HG02623 (cell line): ENCODE results near the gene NUP35.
"Not testable (repeated sequence)": the region's sequence is repeated elsewhere in the genome, so short reads cannot be mapped to it uniquely, and the experiment has no call there.

ENCODE experiments used
- ATAC-seq: cut with Tn5 transposase; IDR thresholded peaks from one replicate; pipeline ENCODE4 v1.9.1; 2021; ENCODE audit warnings: moderate library complexity; ENCODE audit not compliant: unreplicated experiment

Gene NUP35

GRCh38 chr2:183126635-183127034 lies 2.4 kb downstream of the NUP35 start:
- ATAC-seq: no peak

GRCh38 chr2:183134016-183134415 lies 9.8 kb downstream of the NUP35 start:
- ATAC-seq: no peak

DNA sequence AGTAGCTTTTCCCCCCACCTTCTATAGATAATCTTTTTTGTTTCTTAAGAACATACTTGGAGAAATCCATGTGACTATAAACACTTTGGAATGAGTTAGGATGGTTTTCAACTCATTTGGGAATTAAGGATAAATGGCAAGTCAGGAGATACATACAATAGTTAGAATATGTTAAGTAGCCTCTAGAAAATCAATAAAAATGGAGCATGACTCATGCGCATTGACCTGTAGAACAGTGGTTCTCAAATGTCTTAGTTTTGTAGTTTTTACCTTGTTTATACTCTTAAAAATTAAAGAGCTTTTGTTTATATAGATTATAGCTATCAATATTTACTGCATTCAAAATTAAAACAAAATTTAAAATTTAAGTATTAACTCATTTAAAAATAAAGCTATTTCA lies 24.7 kb downstream of the NUP35 start:
- ATAC-seq: no peak

- no peak for ATAC-seq
Measured at GRCh38 chr2:183149489-183149888, 25.2 kb downstream of the NUP35 start.

DNA sequence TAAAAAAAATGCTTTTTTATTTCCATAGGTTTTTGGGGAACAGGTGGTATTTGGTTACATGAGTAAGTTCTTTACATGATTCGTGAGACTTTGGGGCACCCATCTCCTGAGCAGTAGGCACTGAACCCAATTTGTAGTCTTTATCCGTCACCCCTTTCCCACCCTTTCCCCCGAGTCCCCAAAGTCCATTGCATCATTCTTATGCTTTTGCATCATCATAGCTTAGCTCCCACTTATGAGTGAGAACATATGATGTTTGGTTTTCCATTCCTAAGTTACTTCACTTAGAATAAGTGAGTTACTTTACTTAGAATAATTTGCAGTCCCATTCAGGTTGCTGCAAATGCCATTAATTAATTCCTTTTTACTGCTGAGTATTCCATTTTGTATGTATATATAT lies 28.0 kb downstream of the NUP35 start:
- not testable (repeated sequence) for ATAC-seq

GRCh38 chr2:183153967-183154366 lies 29.7 kb downstream of the NUP35 start:
- ATAC-seq: no peak

- not testable (repeated sequence) for ATAC-seq
Measured at GRCh38 chr2:183154772-183155171, 30.5 kb downstream of the NUP35 start.

DNA sequence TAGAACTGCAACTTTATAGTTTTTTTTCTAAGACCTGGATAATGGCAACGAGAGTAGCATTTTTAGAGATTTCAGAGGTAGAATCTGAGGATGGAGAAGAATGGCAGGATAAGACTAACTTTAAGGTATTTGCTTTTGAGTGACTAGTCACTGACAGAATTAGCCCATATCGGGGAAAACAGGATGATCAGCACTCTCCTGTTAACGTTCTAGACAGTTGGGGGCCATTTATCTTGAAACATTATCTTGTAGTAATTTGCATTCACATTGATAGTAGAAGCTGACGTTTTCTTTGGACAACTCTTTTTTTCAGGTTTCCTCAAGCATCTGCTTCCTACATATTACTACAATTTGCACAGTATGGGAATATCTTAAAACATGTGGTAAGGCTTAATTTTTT lies 32.9 kb downstream of the NUP35 start:
- ATAC-seq: no peak

- ATAC-seq: no peak
Measured at GRCh38 chr2:183162362-183162761, 38.1 kb downstream of the NUP35 start.

GRCh38 chr2:183163821-183164649 lies 39.8 kb downstream of the NUP35 start:
- ATAC-seq: no peak

- ATAC-seq: no peak
Measured at GRCh38 chr2:183164650-183165015, 40.4 kb downstream of the NUP35 start.

DNA sequence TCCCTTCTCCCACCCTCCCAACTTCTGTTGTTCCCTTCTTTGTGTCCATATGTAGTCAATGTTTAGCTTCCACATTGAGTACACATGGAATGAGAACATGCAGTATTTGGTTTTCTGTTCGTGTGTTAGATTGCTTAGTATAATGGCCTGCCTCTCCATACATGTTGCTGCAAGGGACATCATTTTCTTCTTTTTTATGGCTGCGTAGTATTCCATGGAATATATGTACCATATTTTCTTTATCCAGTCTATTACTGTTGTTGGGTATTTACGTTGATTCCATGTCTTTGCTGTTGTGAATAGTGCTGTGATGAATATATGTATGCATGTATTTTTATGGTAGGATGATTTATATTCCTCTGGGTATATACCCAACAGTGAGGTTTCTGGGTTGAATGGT lies 42.0 kb downstream of the NUP35 start:
- ATAC-seq: no peak

GRCh38 chr2:183166976-183167375 lies 42.7 kb downstream of the NUP35 start:
- not testable (repeated sequence) for ATAC-seq

GRCh38 chr2:183172220-183172887 lies 48.1 kb downstream of the NUP35 start:
- ATAC-seq: no peak

DNA sequence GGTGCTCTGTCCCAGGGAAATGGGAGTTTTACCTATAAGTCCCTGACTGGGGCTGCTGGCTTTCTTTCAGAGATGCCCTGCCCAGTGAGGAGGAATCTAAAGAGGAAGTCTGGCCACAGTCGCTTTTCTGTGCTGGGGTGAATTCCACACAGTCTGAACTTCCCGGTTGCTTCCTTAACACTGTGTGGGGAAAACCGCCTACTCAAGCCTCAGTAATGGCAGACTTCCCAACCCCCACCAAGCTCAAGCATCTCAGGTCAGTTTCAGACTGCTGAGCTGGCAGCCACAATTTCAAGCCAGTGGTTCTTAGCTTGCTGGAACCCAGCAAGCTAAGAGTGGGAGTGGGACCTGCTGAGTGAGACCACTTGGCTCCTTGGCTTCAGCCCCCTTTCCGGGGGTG lies 54.9 kb downstream of the NUP35 start:
- no peak for ATAC-seq

DNA sequence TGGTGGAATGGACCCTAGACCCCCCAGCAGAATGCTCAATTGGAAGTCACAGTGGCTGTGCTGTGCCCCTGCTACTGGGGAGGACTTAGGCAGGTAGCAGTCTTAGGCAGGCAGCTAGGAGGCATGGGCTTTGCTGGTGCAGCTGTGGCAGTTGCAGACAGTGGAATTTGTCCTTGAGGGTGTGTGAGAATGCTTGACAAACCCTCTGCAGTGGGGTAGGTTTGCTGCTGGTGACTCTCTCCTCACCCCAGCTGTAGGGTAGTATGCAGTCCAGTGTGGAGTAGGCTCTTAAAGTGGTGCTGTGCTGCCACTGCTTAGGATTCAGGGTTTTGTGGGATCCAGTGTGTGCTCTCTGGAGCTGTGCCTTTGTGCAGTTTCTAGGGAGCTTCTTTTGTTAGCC lies 61.3 kb downstream of the NUP35 start:
- ATAC-seq: no peak

DNA sequence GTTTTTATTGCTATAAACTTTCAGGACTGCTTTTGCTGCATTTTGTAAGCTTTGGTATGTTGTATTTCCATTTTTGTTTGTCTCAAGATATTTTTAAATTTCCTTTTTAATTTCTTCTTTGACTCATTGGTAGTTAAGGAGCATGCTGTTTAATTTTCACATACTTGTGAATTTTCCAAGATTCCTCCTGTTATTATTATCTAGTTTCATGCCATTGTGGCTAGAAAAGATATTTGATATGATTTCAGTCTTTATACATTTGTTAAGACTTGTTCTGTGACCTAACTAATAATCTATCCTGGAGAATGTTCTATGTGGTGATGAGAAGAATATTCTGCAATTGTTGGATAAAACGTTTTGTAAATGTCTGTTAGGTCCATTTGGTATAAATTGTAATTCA lies 62.1 kb downstream of the NUP35 start:
- no peak for ATAC-seq

DNA sequence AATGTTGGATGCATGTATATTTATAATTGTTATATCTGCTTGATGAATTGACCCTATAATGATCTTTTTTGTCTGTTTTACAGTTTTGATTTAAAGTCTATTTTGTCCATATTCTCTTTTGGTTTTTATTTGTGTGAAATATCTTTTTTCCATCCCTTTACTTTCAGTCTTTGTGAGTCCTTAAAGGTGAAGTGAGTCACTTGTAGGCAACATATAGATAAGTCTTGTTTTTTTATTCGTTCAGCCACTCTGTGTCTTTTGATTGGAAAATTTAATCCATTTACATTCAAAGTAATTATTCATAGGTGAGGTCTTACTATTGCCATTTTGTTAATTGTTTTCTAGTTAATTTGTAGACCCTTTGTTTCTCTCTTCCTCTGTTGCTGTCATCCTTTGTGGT lies 62.5 kb downstream of the NUP35 start:
- no peak for ATAC-seq

DNA sequence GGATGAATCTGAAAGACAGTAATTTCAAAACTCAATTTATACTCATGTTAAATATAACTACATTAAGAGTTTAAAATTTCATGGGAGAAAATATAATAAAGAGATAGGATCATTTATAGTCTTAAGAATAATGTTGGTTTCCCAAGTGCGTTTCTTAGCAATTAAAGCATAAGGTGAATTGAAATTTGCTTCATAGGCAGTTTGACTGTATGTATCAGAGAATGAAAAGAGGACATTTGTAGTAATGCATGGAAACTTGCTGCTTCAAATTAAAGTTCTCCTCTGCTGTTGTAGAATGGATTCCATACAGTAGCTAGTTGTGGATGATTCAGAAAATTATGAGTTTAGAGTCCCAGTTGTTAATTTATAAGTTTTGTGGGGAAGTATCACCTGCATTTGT lies 68.1 kb downstream of the NUP35 start:
- no peak for ATAC-seq

DNA sequence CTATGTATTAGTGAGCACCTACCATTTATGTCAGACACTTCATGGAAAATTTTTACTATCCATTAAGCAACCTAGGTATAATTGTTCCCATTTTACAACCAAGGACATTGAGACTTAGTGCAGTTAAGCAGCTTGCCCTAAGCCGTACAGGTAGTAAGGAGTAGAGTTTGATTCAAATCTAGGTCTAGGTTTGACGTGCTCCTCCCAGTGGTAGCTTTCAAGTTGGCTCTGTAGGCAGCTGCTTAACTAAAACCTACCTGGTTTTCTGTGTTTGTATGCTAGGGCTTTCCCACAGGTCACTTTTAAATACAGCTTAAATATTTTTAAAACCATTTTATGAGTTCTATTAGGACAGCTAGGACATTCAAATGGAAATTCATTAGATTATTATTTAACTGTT lies 69.7 kb downstream of the NUP35 start:
- ATAC-seq: no peak

DNA sequence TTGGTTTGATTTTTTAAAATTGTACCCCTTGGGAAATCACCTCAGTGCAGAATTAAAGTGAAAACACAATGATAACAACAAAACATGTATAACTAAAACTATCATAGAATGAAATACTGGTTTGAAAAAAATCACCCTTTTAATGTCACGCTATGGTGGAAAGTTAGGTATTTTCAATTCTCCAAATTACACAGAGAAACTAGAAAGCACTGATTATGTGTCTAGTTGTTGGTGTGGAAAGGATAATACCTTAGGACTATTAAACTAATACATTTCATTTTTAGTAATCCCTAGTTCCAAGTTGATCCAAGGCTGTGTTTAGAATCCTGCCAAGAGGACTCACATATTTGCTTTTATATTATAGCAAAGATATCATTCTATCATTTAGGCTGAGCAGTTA lies 71.2 kb downstream of the NUP35 start:
- ATAC-seq: no peak

GRCh38 chr2:183195998-183196409 lies 71.8 kb downstream of the NUP35 start:
- no peak for ATAC-seq

GRCh38 chr2:183204397-183204796 lies 80.2 kb downstream of the NUP35 start:
- ATAC-seq: no peak
